Measurements from ENCODE around the gene LSM10. TPM values are rescaled to one million over a fixed set of nuclear protein-coding genes. Genes with fewer than 3 reads are reported as not detected.

LSM10 gene
- polyA plus RNA-seq, 4 donors: 22.0 to 28.0 (median 26.1) TPM

- no peak for DNase-seq (ENCODE audit: low read depth in 4 of 4, low spot score in 3 of 4)
These were observed 14.3 kb upstream of the LSM10 start for GRCh38 chr1:36411674-36412648.

- no peak for DNase-seq (ENCODE audit: low read depth in 4 of 4, low spot score in 3 of 4)
These were observed 10.8 kb upstream of the LSM10 start for GRCh38 chr1:36408479-36408878.

GRCh38 chr1:36406440-36406839, 8.7 kb upstream of the LSM10 start:
- DNase-seq (ENCODE audit: low read depth in 4 of 4, low spot score in 3 of 4): no peak

GRCh38 chr1:36402504-36402890, 4.8 kb upstream of the LSM10 start:
- no peak for DNase-seq (ENCODE audit: low read depth in 4 of 4, low spot score in 3 of 4)

- no peak for DNase-seq (ENCODE audit: low read depth in 4 of 4, low spot score in 3 of 4)
These were observed 4.1 kb upstream of the LSM10 start for GRCh38 chr1:36401602-36402503.

- DNase-seq (ENCODE audit: low read depth in 4 of 4, low spot score in 3 of 4): no peak
These were observed 3.3 kb upstream of the LSM10 start for GRCh38 chr1:36400825-36401601.

- no peak for DNase-seq (ENCODE audit: low read depth in 4 of 4, low spot score in 3 of 4)
These were observed 2.8 kb upstream of the LSM10 start for GRCh38 chr1:36400514-36400824.

GRCh38 chr1:36398370-36398977, 766 bp upstream of the LSM10 start:
- no peak for DNase-seq (ENCODE audit: low read depth in 4 of 4, low spot score in 3 of 4)

- DNase-seq (ENCODE audit: low read depth in 4 of 4, low spot score in 3 of 4): no peak
These were observed 678 bp downstream of the LSM10 start for GRCh38 chr1:36397083-36397377.

- DNase-seq (ENCODE audit: low read depth in 4 of 4, low spot score in 3 of 4): no peak
These were observed 1.3 kb downstream of the LSM10 start for GRCh38 chr1:36396359-36396758.

GRCh38 chr1:36393686-36394085, 4.0 kb downstream of the LSM10 start:
- DNase-seq (ENCODE audit: low read depth in 4 of 4, low spot score in 3 of 4): no peak

GRCh38 chr1:36392836-36393235, 4.9 kb downstream of the LSM10 start:
- DNase-seq (ENCODE audit: low read depth in 4 of 4, low spot score in 3 of 4): no peak

- DNase-seq (ENCODE audit: low read depth in 4 of 4, low spot score in 3 of 4): no peak
These were observed 6.4 kb downstream of the LSM10 start for GRCh38 chr1:36391271-36391670.

- no peak for DNase-seq (ENCODE audit: low read depth in 4 of 4, low spot score in 3 of 4)
These were observed 7.3 kb downstream of the LSM10 start for GRCh38 chr1:36390411-36390810.

GRCh38 chr1:36389999-36390398, 7.7 kb downstream of the LSM10 start:
- DNase-seq (ENCODE audit: low read depth in 4 of 4, low spot score in 3 of 4): no peak

GRCh38 chr1:36389261-36389660, 8.4 kb downstream of the LSM10 start:
- DNase-seq (ENCODE audit: low read depth in 4 of 4, low spot score in 3 of 4): no peak

- DNase-seq (ENCODE audit: low read depth in 4 of 4, low spot score in 3 of 4): no peak
These were observed 10.4 kb downstream of the LSM10 start for GRCh38 chr1:36387141-36387949.

- no peak for DNase-seq (ENCODE audit: low read depth in 4 of 4, low spot score in 3 of 4)
These were observed 11.2 kb downstream of the LSM10 start for GRCh38 chr1:36386265-36387140.

Measured in left renal pelvis (tissue), 4 donors.